Osteoblast (primary cell): Measurements from ENCODE around the gene TDRKH. TPM values are rescaled to one million over a fixed set of nuclear protein-coding genes. Genes with fewer than 3 reads are reported as not detected.

Experiments used
- DNase-seq: peaks from one replicate; pipeline ENCODE4 v3.0.0; 2011; ENCODE audit warnings: low spot score, mixed read lengths; ENCODE audit not compliant: insufficient read length; ENCODE audit errors: missing footprints
- H2AFZ ChIP-seq: 2 replicates; pipeline ENCODE4 v1.6.0; 2011; ENCODE audit warnings: mild to moderate bottlenecking, low read length
- H3K27ac ChIP-seq: 2 replicates; pipeline ENCODE4 v1.5.1; 2011; ENCODE audit warnings: mild to moderate bottlenecking, low read depth, low read length, moderate library complexity
- H3K27me3 ChIP-seq: 2 replicates; pipeline ENCODE4 v1.6.0; 2012; ENCODE audit warnings: mild to moderate bottlenecking, control low read depth, inconsistent platforms, low read length, moderate library complexity; ENCODE audit not compliant: insufficient read depth
- H3K36me3 ChIP-seq: 2 replicates; pipeline ENCODE4 v1.5.1; 2011; ENCODE audit warnings: mild to moderate bottlenecking, low read length, control low read depth, moderate library complexity; ENCODE audit not compliant: insufficient read depth
- H3K4me1 ChIP-seq: 2 replicates; pipeline ENCODE4 v1.5.1; 2011; ENCODE audit warnings: mild to moderate bottlenecking, low read length, control low read depth, moderate library complexity; ENCODE audit not compliant: insufficient read depth
- H3K4me2 ChIP-seq: 2 replicates; pipeline ENCODE4 v1.6.0; 2011; ENCODE audit warnings: mild to moderate bottlenecking, low read length; ENCODE audit not compliant: insufficient read depth
- H3K4me3 ChIP-seq: fragments of 200-600 bp; sonication (generic); 3 replicates; pipeline ENCODE4 v1.5.1; 2012; ENCODE audit warnings: mild to moderate bottlenecking, low read length, inconsistent platforms; ENCODE audit not compliant: insufficient read depth
- H3K79me2 ChIP-seq: 2 replicates; pipeline ENCODE4 v1.6.0; 2012; ENCODE audit warnings: mild to moderate bottlenecking, low read length, control low read depth, inconsistent platforms; ENCODE audit not compliant: insufficient read depth
- H3K9me3 ChIP-seq: 2 replicates; pipeline ENCODE4 v1.5.1; 2011; ENCODE audit warnings: low read depth, low read length, control low read depth
- H4K20me1 ChIP-seq: 2 replicates; pipeline ENCODE4 v1.6.0; 2012; ENCODE audit warnings: mild to moderate bottlenecking, low read length, control low read depth; ENCODE audit not compliant: insufficient read depth
- CTCF ChIP-seq: IDR thresholded peaks from 2 replicates; pipeline ENCODE4 v1.5.1; 2011; ENCODE audit warnings: mild to moderate bottlenecking, low read depth, low read length, moderate library complexity; ENCODE audit errors: extremely low read depth
- total RNA-seq: library from RNA; depleted of rRNA; stranded (reverse); fragments of >200 nt; gene quantifications from 2 replicates; pipeline ENCODE4 v1.2.3, GENCODE V29; 2012

TDRKH gene
- total RNA-seq, 1 donor, result 1.1 TPM

DNA sequence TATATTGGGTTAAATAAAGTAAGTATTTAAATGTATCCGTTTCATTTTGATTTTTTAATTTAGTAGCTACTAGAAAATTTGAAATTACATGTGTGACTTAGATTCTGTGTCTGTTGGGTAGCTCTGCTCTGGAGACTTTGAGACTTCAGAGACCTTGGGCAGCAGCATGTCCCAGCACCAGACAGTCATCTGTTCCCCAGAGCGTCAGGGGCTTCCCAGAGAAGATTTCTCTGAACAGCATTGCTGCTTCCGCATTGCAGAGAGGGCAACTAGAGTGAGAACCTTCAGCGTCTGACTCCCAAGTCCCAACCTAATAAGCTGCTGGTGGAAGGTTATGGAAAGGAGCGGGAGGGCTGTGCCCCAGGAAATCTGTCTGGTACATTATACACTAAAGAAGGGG, 8.3 kb upstream of the TDRKH start:
- Histone ChIP-seq H3K36me3 (no peaks in the 10 kb centered on the region), H4K20me1 (no peaks in the 10 kb centered on the region), H3K4me2 (no peak overlapping the region), H3K4me1 (no peaks in the 10 kb centered on the region), H2AFZ (no peak overlapping the region), H3K79me2 (no peaks in the 10 kb centered on the region), H3K4me3 (no peak overlapping the region), H3K27ac (no peak overlapping the region), H3K9me3 (no peaks in the 10 kb centered on the region), H3K27me3 (peaks cover 53% of the 10 kb centered on the region)
- no peak for DNase-seq
- TF ChIP-seq CTCF, result no peak

DNA sequence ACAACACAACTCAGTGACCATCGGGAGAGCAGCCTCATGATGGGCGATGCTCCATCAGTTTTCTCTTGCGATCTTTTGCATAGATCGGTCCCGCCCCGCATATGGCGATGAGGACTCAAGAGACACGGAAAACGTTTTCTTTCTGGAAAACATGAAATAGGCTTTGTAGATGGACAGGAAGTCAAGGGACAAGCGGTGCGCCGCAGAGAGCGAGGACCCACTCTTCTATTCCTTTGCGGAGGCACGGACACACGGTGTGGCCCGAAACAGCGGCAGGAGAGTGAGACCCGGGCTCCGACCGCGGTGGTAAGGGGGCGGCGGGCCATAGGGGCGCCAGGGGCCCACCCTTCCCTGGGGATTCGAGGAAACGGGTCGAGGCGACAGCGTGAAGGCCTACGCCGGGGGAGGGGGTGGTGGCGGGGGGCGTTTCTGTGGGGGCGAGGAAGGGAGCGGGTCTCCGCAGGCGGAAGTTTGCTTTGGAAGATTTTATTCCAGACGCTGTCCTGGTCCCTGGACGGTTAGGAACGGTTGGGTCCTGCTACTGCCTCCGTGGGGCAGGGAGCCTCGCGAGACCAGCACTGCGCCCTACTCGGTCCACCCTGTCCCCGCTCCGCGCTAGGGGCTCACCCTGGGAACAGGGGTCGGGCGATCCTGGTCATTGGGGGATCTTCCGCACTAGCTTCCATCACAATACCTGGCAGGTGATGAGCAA, 796 bp upstream of the TDRKH start:
- Histone ChIP-seq H2AFZ (peak overlapping the region; percentile 100), H3K4me2 (peak overlapping the region; percentile 100), H3K27me3 (peaks cover 3% of the 10 kb centered on the region), H3K9me3 (no peaks in the 10 kb centered on the region), H3K4me3 (peak overlapping the region; percentile 94), H3K4me1 (peaks cover 10% of the 10 kb centered on the region), H3K36me3 (no peaks in the 10 kb centered on the region), H3K79me2 (no peaks in the 10 kb centered on the region), H4K20me1 (no peaks in the 10 kb centered on the region), H3K27ac (no peak overlapping the region)
- peak; percentile 80 for DNase-seq
- TF ChIP-seq CTCF, result no peak

DNA sequence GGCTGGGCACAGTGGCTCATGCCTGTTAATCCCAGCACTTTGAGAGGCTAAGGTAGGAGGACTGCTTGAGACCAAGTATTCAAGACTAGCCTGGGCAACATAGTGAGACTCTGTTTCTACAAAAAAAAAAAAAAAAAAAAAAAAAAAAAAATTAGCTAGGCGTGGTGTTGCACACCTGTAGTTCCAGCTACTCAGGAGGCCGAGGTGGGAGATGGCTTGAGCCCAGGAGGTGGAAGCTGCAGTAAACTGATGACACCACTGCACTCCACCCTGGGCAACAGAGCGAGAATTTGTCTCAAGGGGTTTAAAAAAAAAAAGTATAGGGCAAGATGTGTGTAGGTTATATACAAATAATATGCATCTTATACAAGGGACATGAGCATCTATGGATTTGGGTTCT, 2.6 kb downstream of the TDRKH start:
- Histone ChIP-seq H3K4me1 (peaks cover 10% of the 10 kb centered on the region), H3K79me2 (no peaks in the 10 kb centered on the region), H3K9me3 (no peaks in the 10 kb centered on the region), H2AFZ (no peak overlapping the region), H3K27ac (no peak overlapping the region), H3K36me3 (no peaks in the 10 kb centered on the region), H3K4me2 (no peak overlapping the region), H3K4me3 (no peak overlapping the region), H3K27me3 (peaks cover 11% of the 10 kb centered on the region), H4K20me1 (no peaks in the 10 kb centered on the region)
- DNase-seq, result no peak
- TF ChIP-seq CTCF, result no peak

- H3K79me2 ChIP-seq, result no peaks in the 10 kb centered on the region
- H3K36me3 ChIP-seq, result no peaks in the 10 kb centered on the region
- no peaks in the 10 kb centered on the region for H4K20me1 ChIP-seq
- H3K4me3 ChIP-seq, result no peak overlapping the region
- H2AFZ ChIP-seq, result no peak overlapping the region
- H3K27me3 ChIP-seq, result peaks cover 11% of the 10 kb centered on the region
- no peak overlapping the region for H3K4me2 ChIP-seq
- H3K27ac ChIP-seq, result no peak overlapping the region
- H3K9me3 ChIP-seq, result no peaks in the 10 kb centered on the region
- no peaks in the 10 kb centered on the region for H3K4me1 ChIP-seq
- no peak for TF ChIP-seq CTCF
- DNase-seq, result no peak
Observed at GRCh38 chr1:151783796-151784195, 6.5 kb downstream of the TDRKH start.
